NCI-H1105 treated with DMSO at 0.1 percent for 48 hours (cell line): ENCODE measurements around the gene KANSL1L.
"Not testable (repeated sequence)": the region's sequence is repeated elsewhere in the genome, so short reads cannot be mapped to it uniquely, and the experiment has no call there.

Experiments used
- DNase-seq: peaks from one replicate; lab custom pipeline; 2025; lab: John Stamatoyannopoulos, UW

The KANSL1L gene

DNA sequence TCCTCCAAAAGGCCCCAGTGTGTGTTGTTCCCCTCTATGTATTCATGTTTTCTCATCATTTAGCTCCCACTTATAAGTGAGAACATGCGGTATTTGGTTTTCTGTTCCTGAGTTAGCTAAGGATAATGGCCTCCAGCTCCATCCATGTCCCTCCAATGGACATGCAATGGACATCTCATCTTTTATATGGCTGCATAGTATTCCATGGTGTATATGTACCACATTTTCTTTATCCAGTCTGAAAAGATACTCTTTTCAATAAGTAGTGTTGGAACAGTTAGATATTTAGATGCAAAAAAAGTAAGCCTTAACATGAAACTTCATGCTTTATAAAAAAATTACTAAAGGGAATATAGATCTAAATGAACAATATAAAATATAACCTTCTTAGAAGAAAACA is 5.9 kb upstream of the KANSL1L start:
- DNase-seq, result not testable (repeated sequence)

DNA sequence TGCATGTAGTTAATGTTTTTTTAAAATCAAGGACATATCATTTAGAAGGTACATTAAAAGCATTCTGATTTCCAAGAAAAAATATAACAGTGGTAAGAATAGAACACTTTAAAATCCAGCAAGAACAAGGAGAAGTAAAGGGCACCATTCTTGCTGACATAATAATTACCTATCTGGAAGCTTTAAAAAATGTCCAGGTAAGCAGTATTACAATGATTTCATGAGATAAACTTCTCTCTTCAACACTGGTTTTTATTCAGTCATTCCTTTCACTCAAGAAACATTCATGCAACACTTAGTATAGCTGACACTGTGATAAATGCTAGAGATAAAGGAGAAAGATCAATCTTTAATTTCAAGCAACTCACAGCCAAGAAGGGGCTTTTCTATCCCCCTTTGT is 2.9 kb upstream of the KANSL1L start:
- DNase-seq, result no peak

- no peak for DNase-seq
Observed at GRCh38 chr2:210172219-210172575, 988 bp upstream of the KANSL1L start.

GRCh38 chr2:210170446-210171303 is 534 bp downstream of the KANSL1L start:
- peak; percentile 88 for DNase-seq

- no peak for DNase-seq
Observed at GRCh38 chr2:210170196-210170445, 1.1 kb downstream of the KANSL1L start.

- DNase-seq, result no peak
Observed at GRCh38 chr2:210169516-210170195, 1.6 kb downstream of the KANSL1L start.

DNA sequence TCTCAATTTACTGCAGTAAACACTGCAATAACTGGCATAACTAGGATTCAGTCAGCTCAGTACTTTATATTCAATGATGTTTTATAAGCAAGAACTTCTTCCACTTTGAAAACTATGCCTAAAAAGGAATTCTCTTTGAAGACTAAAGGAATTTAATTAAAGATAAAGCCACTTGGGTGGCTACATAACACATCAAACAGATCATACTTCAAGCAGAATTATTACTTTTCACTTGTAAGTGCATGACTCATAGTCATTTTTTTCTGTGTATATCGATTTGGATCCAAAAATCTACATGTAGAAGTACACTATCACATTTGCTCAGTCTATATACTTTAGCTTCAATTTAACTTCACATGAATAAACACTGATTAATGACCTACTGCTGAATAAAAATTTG is 4.0 kb downstream of the KANSL1L start:
- DNase-seq, result no peak

DNA sequence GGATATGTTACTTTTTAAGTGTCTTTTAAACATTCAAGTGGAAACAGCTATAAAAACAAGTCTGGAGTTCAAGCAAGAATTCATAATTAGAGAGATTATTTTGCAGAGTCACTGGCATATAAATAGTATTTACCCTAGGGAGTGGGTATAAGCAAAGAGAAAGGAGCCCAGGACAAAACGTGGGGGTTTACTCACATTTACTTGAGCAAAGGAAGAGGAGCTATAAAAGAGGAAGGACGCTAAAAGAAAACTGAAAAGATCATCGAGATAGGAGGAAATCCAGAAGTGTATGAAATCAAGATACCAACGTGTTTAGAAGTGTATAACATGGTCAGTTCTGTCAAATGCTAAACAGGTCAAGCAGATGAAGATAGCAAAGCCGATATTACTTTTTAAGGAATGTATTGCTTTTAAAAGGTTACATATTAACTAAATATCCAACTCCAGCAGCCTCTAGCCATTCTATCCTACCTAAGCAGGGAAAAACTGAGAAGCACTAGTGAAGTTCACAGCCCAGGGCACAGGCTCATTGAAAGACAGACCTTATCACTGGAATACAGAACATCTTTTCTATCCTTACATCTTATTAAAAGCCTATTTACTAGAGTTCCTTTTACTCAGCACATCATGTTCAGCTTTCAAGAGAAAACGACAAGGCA is 8.6 kb downstream of the KANSL1L start:
- no peak for DNase-seq

GRCh38 chr2:210159059-210159458 is 12.2 kb downstream of the KANSL1L start:
- DNase-seq, result no peak

GRCh38 chr2:210158236-210158635 is 13.0 kb downstream of the KANSL1L start:
- DNase-seq, result no peak

DNA sequence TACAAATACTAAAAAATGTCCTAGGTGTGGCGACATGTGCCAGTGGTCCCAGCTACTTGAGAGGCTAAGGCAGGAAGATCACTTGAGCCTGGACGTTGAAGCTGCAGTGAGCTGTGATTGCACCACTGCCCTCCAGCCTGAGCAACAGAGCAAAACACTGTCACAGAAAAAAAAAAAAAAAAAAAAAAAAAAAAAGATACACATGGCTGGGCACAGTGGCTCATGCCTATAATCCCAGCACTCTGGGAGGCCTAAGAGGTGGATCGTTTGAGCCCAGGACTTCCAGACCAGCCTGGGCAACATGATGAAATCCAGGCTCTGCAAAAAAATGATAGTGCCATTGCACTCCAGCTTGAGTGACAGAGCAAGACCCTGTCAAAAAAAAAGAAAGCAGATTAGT is 13.7 kb downstream of the KANSL1L start:
- DNase-seq, result no peak

- DNase-seq, result no peak
Observed at GRCh38 chr2:210147614-210148013, 23.6 kb downstream of the KANSL1L start.

GRCh38 chr2:210132239-210132638 is 39.0 kb downstream of the KANSL1L start:
- DNase-seq, result no peak

GRCh38 chr2:210128961-210129360 is 42.2 kb downstream of the KANSL1L start:
- peak; percentile 41 for DNase-seq

DNA sequence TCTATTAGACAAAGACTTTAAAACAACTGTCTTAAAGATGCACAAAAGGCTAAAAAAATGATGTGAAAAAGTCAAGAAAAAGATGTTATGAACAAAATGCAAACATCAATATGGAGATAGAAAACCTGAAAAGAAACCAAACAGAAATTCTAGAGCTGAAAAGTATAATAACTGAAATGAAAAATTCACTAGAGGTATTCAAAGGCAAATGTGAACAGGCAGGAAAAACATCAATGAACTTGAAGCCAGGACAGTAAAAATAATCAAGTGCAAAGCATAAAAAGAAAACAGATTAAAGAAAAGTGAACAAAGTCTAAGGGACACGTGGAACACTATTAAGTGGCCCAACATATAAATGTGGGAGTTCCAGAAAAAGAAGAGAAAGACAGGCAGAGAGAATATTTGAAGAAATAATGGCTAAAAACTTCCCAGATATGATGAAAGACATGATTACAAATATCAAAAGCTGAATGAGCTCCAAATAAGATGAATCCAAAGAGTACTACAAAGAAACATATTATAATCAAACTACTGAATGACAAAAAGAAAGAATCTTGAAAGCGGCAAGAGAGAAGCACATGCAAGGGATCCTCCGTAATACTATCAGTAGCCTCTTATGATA is 57.5 kb downstream of the KANSL1L start:
- DNase-seq, result no peak

- DNase-seq, result no peak
Observed at GRCh38 chr2:210112871-210113270, 58.3 kb downstream of the KANSL1L start.

DNA sequence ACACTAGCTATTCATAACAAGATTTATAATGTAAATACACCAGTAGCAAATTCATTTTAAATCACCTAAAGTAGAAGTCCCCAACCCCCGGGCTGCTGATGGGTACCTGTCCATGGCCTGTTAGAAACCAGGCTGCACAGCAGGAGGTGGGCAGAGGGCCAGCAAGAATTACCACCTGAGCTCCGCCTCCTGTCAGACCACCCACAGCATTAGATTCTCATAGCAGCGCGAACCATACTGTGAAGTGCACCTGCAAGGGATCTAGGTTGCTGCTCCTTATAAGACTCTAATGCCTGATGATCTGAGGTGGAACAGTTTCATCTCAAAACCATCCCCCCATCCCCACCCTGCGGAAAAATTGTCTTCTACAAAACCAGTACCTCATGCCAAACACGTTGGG is 71.3 kb downstream of the KANSL1L start:
- peak; percentile 6 for DNase-seq

- no peak for DNase-seq
Observed at GRCh38 chr2:210094787-210095186, 76.4 kb downstream of the KANSL1L start.

GRCh38 chr2:210092791-210093190 is 78.4 kb downstream of the KANSL1L start:
- DNase-seq, result no peak

DNA sequence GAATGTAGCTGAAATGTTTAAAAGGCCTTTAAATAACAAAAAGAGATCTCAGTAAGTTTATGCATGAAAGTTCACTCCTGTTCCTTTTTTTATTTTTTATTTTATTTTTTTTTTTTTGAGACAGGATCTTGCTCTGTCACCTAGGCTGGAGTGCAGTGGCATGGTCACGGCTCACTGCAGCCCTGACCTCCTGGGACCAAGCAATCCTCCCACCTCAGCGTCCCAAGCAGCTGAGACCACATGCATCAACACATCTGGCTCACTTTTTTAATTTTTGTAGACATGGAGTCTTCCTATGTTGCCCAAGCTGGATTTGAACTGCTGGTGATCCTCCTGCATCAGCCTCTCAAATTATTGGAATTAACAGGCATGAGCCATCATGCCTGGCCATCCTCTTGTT is 84.3 kb downstream of the KANSL1L start:
- no peak for DNase-seq

GRCh38 chr2:210086292-210086691 is 84.9 kb downstream of the KANSL1L start:
- no peak for DNase-seq

DNA sequence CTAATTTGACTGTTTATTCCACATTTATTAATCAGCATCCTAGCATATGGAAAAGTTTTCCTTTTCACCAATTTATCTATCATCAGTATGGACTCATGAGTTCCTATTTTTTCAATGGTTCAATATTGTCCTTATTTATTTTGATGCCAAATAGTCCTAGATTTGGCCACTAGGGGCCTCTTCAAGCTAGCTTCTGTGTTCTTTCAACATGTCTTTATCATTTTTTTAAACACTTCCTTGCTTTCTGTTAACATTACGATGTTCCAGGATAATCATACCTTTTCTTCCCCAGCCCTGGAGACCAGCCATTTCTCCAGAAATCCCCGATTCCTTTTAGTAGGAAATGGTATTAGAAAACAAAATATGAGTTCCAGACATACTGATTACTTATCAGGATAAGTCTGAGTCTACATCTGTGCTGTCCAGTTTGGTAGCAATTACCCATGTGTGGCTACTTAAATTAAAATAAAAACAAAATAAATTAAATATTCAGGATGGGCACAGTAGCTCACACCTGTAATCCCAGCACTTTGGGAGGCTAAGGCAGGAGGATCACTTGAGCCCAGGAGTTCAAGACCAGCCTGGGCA is 98.2 kb downstream of the KANSL1L start:
- DNase-seq, result no peak

GRCh38 chr2:210072493-210072892 is 98.7 kb downstream of the KANSL1L start:
- no peak for DNase-seq
